Forelimb muscle (tissue), 1 donor: ENCODE data around the gene ABCD2. TPM values are rescaled to one million over a fixed set of nuclear protein-coding genes. Genes with fewer than 3 reads are reported as not detected.
"Not testable (repeated sequence)": the region's sequence is repeated elsewhere in the genome, so short reads cannot be mapped to it uniquely, and the experiment has no call there.

Source experiments
- DNase-seq: peaks from one replicate; pipeline ENCODE4 v3.0.0-alpha.2; 2013; ENCODE audit warnings: low read depth
- polyA plus RNA-seq: library from polyadenylated mRNA; unstranded; fragments of 120-200 nt; gene quantifications from one replicate; pipeline ENCODE4 v1.2.1, GENCODE V29; 2013; ENCODE audit not compliant: insufficient read length

The ABCD2 gene
- 0.06 TPM for polyA plus RNA-seq

DNA sequence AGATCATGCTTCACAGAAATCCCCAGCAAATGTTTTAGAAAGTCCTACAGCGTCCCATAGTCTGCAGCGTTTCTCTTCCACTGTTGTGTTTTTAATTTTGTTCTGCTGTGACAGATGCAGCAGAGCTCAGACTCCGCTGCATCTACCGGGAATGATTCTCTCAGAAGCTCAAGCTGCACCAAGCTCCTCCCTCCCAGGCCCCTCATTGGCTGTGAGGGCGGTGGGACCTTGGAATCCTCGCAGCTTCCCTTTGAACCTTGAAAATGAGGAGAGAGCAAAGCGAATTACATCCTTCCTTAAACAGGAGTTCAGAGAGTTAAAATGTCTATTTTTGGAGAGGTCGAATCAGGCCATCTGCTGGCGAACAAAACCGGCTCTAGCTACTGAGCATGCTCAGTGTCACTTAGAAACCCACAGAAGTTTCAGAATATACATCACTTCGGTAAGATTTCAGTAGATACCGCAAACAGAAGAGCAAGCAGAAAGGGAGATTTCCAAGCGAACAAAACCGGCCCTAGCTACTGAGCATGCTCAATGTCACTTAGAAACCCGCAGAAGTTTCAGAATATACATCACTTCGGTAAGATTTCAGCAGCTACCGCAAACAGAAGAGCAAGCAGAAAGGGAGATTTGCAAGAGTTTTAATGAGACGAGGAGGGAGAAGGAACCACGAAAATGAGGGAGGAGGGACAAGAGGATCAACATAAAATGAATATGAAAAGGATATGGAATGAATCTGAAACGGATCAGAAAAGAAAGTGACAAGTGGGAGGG lies at the start of gene ABCD2:
Gene ABCD2, minus strand, starts transcription at position 144 of the 774 bp plus-strand sequence. CDS start 188 bp downstream, outside the sequence.
- DNase-seq: peak; percentile 65

DNA sequence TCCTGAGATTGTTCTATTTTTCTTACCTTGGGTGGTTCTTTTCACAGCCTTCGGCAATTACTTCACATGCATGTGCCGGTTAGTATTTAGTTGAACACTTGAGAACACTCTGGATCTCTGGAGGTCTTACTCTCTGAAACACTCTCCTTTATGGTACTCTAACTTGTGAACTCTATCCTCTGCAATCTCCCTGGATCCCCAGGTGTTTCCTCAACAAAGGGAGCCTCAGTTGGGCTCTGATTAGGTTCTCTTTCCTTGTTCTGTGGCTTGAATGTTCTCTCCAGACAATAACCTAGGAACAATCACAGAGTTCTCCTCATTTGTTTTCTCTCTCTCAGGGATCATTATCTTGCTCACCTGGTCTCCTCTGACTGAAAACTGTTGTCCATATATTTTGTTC lies 40.5 kb upstream of the ABCD2 start:
- DNase-seq: no peak

DNA sequence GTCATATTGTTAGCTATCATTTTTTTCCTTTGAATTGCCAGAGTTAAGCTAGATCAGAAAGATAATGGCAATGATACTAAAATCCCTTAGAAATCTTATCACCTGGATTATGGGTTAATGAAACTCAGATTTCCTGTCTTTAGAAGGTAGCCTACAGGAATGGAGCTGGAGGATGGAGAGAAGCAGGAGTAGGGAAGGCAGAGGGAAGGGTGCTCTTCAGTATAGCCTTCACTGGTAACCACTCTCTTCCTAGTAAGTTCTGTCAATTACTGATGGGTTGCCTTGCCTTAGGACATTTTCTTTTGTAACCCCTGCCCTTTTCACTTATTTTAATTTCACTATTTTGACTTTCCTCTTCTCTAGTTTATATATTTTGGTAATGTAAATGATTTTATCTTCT lies 27.8 kb upstream of the ABCD2 start:
- DNase-seq: no peak

DNA sequence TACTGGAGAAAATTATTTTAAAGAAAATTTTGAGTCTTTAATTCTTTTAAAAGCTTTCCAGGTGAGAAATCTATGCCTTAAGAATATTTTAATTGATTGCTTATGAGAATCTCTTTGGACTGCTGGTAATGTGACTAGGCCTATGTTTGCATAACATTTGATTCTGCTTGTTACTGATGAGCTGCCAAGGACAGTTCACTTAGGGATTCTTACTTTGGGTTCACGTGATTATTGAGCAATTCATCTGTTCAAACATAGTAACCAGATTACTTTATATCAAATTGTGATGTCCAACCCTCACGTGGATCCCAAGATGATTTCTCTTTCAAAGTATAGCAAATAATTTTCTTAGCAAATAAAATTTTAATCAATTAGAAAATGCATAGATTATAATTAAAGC lies 27.4 kb upstream of the ABCD2 start:
- DNase-seq: no peak

DNA sequence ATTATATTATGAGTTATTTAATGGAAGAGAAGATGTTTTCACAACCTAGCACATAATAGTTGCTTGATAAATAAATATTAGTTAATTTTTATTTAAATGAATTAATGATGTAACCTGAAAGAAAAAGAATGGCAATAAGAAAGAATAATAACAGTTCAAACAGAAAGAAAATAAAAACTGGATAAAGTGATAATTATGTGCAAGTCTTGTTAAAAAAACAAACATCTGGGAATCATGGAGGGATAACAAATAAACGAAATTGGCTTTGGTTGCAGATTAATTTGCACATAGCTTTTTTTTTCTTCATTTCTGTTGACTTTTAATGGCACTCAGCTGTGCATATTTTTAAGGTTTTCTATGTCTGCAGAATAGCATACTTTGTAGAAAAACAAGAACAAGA lies 23.4 kb upstream of the ABCD2 start:
- no peak for DNase-seq

DNA sequence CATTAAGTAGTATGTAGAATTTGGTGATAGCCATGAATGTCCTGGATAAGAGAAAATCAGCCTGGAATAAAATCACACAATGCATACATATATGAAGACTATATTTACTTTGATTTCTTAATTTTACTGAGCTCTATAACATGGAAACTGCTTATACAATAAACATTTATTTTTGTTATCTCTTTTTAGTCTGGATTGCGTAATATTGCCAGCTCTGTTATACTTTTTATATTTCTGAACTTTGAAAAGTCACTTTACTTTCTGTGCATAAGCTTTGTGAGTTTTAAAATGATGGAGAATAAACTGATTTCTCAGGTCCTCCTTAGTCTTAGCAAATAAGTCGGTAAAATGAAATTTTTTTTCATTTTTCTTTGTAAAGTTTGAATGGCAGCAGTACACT lies 19.2 kb upstream of the ABCD2 start:
- DNase-seq: no peak

DNA sequence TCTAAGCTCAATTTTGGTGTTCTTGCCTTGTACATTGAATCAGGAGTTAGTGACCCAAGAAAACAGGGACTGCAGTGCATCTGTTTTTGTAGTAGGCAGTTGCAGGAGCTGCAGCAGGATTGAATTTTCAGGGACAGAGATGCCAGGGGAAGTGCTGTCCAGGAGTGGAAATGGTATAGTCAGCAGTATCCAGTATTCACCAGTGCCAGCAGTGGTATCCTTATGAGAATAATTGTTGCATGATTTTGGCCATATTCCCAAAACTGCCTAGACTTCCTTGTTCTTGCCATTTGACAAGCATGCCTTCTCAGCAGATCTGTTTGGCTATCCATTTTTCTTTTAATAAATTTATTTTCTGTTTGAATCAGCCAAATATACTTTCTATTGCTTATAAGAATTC lies 18.6 kb upstream of the ABCD2 start:
- DNase-seq: no peak

DNA sequence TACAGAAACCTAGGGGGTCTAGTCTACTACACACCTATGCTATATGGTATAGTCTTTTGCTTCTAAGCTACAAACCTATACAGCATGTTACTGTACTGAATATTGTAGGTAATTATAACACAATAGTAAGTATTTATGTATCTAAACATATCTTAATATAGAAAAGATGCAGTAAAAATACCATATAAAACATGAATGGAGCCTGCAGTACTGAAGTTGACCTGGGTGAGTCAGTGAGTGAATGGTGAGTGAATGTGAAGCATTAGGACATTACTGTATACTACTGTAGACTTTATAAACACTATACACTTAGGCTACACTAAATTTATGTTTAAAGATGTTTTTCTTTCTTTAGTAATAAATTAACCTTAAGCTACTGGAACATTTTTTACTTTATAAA lies 13.1 kb upstream of the ABCD2 start:
- no peak for DNase-seq

DNA sequence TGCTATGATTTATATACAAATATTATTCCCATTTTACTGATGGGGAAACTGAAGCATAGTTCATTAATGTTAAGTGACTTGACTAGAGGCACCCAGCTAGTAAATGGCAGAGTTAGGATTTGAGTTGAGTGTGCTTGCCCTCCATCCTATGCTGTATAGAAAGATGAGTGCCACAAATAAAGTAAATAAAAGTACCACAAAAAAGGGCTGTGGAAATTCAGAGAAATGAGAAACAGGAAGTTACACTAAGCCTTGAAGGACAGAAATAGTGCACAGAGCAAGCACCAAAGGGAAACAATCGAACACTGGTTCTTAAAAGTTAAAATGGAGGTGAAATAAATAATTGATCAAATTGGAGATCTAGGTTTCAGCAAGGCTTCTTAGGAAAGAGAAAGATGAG lies 9.2 kb upstream of the ABCD2 start:
- no peak for DNase-seq

DNA sequence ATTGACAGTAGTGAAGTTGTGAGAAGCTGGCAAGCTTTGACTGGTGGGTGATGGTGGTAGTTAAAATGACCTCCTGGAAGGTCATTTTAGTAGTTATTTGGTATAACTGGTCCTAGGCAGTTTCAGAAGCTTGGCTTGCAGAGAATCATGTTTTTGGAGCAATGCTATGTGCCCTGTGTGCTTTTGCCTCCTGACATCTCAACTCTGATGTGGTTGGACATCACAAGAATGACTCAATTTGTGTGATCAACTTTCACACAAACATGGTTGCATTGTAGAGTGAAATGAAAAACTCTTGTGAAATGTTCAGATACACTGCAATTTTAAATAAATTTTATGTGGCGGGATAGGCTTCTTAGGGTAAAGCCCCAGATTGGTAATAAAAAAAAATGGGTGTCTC lies 8.3 kb upstream of the ABCD2 start:
- DNase-seq: no peak

DNA sequence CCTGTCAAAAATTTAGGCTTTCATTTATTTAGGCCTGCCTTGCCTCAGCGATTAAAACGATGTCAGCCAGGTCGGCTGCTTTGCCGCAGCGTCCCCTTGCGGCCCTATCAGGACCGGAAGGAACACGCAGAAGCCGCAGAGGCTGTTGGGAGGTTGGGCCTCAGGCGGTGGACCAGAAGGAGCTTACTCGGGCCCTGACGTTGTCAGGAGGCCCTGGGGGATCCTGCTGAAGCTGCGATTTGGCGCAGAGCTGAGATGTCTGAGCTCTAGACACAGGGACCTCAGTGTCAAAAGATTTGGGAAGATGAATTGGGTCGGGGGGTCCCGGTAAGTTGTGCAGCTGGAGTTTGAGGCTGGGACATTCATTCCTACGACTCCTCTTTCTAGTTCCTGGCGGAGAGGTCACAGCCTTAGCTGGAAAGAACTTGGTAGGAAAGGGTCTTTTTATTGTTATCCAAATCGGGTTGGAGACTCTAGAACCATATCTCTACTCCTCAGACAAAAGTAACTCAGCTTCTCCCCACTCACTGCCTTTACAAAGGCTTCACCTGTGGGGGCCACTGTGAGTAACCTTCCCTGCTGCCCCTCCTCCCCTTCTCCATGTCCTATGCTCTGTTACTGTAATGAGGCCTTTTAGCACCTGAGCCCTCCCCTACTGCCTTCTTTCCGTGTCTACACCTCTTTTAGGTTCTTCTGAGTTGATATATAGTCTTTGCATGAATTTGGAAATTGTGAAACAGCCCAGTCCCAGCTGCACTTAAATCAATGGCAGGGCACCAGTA lies 6.6 kb upstream of the ABCD2 start:
- no peak for DNase-seq

DNA sequence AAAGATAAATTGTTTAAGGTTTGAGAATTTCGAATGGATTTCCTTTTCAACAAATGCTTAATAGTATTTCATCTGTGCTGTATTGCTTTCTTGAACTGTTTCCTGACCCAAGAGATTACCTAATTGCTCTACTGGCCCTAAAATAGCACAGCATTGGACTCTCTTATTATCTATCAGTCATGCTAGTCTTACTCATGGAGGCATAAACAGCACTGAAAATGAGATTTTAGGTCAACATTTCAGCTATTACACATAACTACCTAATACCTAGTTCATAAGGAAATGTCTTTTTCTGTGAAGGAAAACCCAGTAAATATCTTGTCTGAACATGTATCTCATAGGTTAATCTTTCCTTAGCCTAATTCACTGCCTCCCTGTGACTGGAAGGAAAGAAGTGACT lies 4.3 kb upstream of the ABCD2 start:
- DNase-seq: no peak

DNA sequence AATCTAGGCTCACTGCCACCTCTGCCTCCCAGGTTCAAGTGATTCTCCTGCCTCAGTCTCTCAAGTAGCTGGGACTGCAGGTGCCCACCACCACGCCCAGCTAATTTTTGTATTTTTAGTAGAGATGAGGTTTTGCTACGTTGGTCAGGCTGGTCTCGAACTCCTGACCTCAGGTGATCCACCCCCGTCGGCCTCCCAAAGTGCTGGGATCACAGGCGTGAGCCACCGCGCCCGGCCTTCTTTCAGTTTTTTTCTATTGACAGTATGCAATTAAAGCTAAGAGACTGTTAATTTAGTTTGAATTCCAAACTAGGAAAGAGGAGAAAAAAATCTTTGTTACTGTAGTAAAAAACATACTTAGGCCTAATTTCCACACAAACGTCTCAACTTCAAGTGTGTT lies 3.6 kb upstream of the ABCD2 start:
- not testable (repeated sequence) for DNase-seq

DNA sequence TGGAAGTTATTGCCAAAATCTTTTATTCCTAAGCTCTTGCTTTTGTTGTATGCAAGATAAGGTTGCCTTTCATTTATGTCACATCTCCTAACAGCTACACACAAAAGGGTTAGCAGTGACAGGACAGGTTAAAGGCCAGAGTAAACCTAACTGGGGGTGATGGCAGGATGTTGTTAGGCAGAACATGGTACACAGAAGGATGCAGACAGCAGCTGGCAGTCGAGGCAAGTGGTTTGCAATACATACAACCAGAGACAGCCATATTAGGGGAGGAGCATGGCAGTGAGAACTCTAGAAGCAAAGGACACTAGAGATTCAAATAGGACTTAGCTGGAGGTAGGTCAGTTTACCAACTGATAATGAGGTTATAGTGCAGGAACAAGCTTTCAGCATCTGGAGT lies 2.7 kb upstream of the ABCD2 start:
- DNase-seq: no peak

DNA sequence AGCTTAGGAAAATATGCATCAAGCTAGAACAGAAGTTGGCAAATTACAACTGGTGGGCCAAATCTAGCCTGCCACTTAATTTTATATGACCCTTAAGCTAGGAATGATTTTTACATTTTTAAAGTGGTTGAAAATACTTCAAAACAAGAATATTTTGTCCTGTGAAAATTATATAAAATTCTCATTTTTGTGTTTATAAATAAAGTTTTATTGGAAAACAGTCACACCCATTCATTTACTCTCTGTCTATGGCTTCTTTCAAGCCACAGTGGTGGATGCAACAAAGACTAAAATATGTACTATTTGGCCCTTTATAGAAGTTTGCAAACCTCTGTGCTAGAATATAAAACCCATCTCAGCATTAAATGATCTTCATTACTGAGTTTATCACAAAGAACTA lies 2.1 kb upstream of the ABCD2 start:
- no peak for DNase-seq

DNA sequence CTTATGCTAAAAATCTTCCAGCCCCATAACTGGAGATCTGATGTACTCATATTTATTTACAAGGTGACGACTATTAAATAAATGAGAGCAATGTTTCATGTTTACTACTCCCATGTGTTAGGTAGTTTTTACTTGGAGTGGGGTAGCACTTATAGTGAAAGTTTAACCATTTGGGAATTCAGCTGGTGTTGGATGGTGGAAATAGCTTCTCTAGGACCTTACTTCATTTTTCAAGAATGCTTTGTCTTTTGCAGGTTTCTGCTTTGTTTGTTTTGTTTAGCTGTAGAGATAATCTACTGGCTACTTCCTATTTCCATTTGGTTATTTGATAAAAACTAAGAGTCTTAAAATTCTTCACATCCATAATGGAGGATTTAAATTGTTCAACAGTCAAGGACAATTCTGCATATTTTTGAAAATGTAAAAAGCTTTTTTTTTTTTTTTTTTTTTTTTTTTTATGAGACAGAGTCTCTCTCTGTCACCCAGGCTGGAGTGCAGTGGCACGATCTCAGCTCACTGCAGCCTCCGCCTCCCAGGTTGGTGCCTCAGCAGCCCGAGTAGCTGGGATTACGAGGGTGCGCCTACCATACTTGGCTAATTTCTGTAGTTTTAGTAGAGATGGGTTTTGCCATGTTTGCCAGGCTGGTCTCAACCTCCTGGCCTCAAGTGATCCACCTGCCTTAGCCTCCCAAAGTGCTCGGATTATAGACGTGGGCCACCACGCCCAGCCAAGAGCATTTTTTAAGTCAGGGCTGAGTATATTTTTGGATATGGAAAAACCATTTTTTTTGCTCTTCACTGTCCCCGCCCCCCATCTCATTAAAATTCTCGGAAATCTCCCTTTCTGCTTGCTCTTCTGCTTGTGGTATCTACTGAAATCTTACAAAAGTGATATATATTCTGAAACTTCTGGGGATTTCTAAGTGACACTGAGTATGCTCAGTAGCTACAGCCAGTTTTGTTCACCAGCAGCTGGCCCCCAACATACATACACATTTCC lies 1.4 kb upstream of the ABCD2 start:
- no peak for DNase-seq

DNA sequence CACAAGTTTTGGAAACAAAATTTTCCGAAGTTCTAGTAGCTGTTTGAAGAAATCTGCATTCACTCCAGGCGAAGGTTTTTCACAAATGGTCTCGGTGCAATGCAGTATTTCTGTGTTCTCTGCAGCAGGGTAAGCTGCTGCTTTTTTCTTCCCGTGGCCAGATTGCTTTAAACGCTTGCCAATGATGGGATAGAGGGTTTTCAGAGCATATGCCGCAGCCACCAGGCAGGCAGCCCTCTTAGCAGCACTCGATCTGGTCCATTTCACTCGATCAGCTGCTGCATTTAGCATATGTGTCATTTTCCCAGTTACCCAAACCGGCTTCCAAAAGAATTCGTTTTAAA lies 315 bp downstream of the ABCD2 start:
- DNase-seq: no peak

DNA sequence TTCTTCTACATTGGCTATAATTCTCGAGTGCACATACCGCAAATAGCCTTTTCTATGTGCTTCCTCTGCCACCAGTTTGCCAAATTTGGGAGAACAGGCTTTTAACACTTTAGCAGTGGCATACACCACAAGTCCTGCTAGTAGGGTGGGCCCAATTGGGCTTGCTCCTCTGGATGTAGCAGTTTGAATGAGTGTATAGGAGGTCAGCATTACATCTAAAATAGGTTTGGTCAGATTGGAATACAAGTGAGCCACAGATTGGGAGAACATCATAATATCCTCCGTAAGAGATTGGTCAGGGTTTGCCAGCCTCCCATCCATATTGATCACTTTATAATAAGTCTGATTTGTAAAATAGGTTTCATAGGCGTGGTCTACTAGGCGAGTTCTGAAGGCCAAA lies 902 bp downstream of the ABCD2 start:
- no peak for DNase-seq

DNA sequence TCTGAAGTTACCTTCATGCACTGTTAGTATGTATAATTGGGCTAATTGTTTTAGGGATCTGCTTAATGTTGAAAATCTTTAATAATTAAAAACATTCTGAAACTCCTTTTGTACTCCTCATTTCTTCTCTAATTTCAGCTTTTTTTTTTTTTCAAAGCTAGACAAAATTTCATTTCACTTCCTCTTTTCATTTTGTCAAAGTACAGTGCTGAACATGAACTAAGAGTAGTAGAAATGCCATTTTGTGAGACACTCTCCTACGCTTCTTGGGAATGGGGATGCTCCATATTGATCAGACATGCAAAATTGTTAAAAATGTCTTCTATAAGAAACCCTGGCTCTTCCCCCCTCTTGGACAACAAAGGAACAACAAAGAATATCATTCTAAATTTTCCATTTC lies 1.7 kb downstream of the ABCD2 start:
- DNase-seq: no peak

DNA sequence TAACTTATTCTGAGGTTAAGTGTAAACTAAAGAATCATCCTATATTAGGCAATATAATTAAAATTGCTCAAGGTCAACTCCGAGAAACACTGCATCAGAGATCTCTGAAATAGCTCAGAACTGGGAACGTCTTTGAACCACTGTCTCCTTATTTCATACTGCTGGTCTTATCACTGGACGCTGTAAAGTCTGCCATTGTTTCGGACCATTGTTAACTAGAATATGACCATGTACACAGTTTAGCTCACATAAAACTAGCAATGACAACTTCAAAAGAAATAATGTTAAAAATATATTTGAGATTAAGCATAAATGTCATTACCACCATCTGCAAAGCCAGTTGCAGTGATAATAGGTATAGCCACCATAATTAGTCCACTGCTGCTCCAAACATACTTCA lies 2.9 kb downstream of the ABCD2 start:
- no peak for DNase-seq

DNA sequence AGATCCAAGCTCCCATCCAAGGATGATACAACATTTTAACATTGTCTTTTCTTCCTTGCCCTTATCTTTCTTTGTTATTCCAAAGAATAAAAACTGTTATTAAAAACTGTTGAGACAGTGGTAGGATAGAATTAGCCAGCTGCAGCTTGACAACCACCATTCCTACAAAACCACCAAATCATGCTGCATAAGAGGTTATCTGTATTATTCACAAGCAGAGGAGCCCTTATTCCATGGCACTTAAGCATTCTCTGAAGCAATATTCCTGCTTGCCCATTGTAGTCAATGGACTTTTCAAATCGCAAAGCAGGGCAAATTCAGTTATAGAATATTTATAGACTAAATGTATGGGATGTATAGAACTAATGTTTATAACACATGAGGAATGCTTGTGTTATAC lies 3.4 kb downstream of the ABCD2 start:
- no peak for DNase-seq

DNA sequence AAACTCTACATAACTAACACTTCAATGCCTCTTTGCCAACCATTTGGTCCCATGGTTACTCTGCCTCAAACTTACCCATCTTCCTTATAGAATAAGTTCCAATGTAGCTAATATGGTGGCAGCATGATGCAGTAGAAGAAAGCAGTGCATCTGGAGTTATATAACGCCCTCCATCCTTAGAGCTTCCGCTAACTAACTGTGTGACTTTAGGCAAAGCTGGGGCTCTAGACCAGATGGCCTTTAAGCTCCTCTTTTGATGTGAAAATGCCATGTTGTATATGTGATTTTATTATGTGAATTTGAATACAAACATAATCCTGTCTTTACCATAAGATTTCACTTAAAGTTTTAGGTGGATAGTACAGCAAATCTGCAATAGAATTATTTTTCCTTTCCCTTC lies 6.1 kb downstream of the ABCD2 start:
- no peak for DNase-seq
